A673 (cell line): ENCODE measurements around the gene TRAF3IP1.

Experiments used
- EZH2 ChIP-seq: fragments of 200-600 bp; sonication (generic); IDR thresholded peaks from 2 replicates; pipeline ENCODE4 v1.6.1; 2017; ENCODE audit warnings: borderline replicate concordance, low read depth, mild to moderate bottlenecking, mixed read lengths, antibody characterized with exemption, low read length; ENCODE audit not compliant: poor library complexity, severe bottlenecking
- TF ChIP-seq, protein P1 (sequence below): fragments of 300-800, 200-600 bp; sonication (generic); conservative IDR thresholded peaks from 2 replicates; pipeline ENCODE4 v1.5.1; 2017; ENCODE audit warnings: low read depth, mild to moderate bottlenecking, antibody characterized with exemption, low read length, moderate library complexity, mixed read lengths

DNA sequence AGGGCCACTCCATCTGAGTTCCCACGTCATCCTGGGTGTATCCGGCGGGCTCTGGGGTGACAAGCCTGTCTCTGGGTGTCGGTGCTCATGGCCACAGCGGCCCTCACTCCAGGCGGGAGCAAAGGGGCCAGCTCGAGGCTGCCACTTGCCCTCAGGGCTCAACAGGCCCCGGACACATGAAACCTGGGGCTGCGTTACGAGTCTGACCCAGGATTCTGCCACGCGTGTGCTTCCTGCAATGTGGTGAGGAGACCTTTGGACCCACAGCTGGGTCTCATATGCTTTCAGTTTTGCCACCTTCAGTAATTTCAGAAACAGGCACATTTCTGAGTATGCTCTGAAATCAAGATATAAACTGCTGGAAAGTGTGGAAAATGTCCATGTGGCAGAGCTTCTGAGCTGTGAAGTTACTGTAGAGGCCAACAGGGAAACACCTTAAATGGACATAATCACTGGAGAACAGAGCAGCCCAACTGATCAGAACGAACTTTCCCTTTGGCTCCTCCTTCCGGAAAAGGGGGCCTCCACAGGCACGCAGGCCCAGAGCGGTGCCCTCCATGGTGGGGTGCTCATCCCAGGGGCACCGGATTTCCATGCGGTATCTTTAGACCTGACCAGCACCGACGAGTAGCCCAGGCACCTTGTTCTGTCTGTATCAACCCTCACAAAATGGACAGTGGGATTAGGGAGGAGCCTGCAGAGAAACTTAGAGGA lies 46.0 kb upstream of the TRAF3IP1 start:
- TF ChIP-seq, protein P1, sequence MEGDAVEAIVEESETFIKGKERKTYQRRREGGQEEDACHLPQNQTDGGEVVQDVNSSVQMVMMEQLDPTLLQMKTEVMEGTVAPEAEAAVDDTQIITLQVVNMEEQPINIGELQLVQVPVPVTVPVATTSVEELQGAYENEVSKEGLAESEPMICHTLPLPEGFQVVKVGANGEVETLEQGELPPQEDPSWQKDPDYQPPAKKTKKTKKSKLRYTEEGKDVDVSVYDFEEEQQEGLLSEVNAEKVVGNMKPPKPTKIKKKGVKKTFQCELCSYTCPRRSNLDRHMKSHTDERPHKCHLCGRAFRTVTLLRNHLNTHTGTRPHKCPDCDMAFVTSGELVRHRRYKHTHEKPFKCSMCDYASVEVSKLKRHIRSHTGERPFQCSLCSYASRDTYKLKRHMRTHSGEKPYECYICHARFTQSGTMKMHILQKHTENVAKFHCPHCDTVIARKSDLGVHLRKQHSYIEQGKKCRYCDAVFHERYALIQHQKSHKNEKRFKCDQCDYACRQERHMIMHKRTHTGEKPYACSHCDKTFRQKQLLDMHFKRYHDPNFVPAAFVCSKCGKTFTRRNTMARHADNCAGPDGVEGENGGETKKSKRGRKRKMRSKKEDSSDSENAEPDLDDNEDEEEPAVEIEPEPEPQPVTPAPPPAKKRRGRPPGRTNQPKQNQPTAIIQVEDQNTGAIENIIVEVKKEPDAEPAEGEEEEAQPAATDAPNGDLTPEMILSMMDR = no peak
- no peak for TF ChIP-seq EZH2
